Measurements from ENCODE around the gene PJA2. TPM values are rescaled to one million over a fixed set of nuclear protein-coding genes. Genes with fewer than 3 reads are reported as not detected.

The PJA2 gene
- polyA plus RNA-seq, 3 donors = 36.2 to 74.1 (median 49.7) TPM

DNA sequence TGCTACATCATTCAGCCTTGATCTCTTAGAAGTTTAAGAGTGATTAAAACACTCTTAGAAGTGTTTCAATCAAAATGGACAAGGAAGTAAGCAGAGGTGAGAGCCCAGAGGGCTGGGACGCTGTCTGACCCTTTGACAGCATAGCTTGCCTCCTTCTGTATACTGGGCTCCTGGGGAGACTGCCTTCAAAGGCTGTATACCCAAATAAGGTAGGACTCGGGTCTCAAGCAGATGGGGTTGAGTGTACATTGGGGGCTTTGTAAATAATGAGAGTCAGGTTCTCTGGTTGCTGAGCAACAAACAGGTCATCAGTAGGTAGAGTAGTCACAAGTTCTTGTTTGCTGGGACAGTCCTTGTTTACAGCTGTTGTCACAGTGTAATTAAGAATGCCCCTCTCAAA lies 97.1 kb downstream of the PJA2 start:
- H3K4me3 Mint-ChIP-seq = no peak overlapping the region
- no peaks in the 10 kb centered on the region for H3K36me3 ChIP-seq (replicated peaks in 1 of 2; ENCODE audit: control insufficient read depth in 1 of 2, insufficient read depth in 2 of 2, low read length in 2 of 2)
- no peak overlapping the region for H3K4me2 ChIP-seq (replicated peaks; ENCODE audit: extremely low read depth, low read length, poor library complexity, severe bottlenecking)
- H3K9me3 Mint-ChIP-seq = peaks cover 0 to 3% (median 0%) of the 10 kb centered on the region in 7 donors
- H2AFZ ChIP-seq (ENCODE audit: insufficient read depth, low read depth, low read length, poor library complexity, severe bottlenecking) = no peak overlapping the region
- H3K9ac ChIP-seq (ENCODE audit: insufficient read depth, low read length, poor library complexity, severe bottlenecking) = no peak overlapping the region
- intact Hi-C loops (cut with micrococcal nuclease) = no loop called here
- H3K79me2 ChIP-seq (ENCODE audit: insufficient read depth, low read length) = no peaks in the 10 kb centered on the region
- no peaks in the 10 kb centered on the region for H3K4me1 ChIP-seq (ENCODE audit: control insufficient read depth in 1 of 2, insufficient read depth in 2 of 2, low read length in 2 of 2)
- no peaks in the 10 kb centered on the region for H3K4me1 Mint-ChIP-seq
- H3K27ac Mint-ChIP-seq = no peak overlapping the region
- TF ChIP-seq, protein P1, sequence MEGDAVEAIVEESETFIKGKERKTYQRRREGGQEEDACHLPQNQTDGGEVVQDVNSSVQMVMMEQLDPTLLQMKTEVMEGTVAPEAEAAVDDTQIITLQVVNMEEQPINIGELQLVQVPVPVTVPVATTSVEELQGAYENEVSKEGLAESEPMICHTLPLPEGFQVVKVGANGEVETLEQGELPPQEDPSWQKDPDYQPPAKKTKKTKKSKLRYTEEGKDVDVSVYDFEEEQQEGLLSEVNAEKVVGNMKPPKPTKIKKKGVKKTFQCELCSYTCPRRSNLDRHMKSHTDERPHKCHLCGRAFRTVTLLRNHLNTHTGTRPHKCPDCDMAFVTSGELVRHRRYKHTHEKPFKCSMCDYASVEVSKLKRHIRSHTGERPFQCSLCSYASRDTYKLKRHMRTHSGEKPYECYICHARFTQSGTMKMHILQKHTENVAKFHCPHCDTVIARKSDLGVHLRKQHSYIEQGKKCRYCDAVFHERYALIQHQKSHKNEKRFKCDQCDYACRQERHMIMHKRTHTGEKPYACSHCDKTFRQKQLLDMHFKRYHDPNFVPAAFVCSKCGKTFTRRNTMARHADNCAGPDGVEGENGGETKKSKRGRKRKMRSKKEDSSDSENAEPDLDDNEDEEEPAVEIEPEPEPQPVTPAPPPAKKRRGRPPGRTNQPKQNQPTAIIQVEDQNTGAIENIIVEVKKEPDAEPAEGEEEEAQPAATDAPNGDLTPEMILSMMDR (IDR thresholded peaks at IDR 0.05) = no peak
- H3K27ac ChIP-seq (ENCODE audit: low read depth in 1 of 2, low read length in 2 of 2) = no peak overlapping the region
- H4K20me1 ChIP-seq (ENCODE audit: insufficient read depth, low read length) = no peaks in the 10 kb centered on the region
- H3K4me3 ChIP-seq (replicated peaks in 1 of 3; ENCODE audit: low read depth in 2 of 3, low read length in 3 of 3) = no peak overlapping the region
- peaks cover 0 to 1% (median 0%) of the 10 kb centered on the region in 3 donors for H3K27me3 Mint-ChIP-seq (ENCODE audit: low read depth in 3 of 3)
- WGBS (ENCODE audit: insufficient coverage) = no CpG with 5 or more reads among the region's 2 CpGs
- DNase-seq = no peak
- H3K9me3 ChIP-seq (replicated peaks in 1 of 2; ENCODE audit: control insufficient read depth in 1 of 2, insufficient read depth in 1 of 2, low read length in 2 of 2) = no peaks in the 10 kb centered on the region
- no peaks in the 10 kb centered on the region for H3K36me3 Mint-ChIP-seq
- no peaks in the 10 kb centered on the region for H3K27me3 ChIP-seq (ENCODE audit: control insufficient read depth in 2 of 2, insufficient read depth in 2 of 2, low read length in 2 of 2)

DNA sequence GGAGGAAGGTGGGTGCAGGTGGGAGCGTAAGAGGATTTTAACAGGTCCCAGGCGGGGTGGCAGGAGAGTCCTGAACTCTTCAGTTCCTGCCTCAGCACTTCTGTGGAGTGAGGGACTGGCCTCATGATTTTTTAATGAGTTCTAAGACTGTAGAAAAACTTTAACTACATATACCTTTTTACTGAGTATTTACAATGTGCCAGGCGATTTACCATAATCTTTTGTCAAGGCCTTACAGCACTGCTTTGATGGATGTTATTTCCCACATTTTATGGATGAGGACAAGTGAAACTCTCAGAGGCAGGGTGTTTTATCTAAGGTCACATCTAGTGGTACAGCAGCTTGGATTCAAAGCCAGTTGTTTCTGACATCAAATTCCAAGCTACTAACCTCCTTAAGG lies 99.5 kb downstream of the PJA2 start:
- 92% methylated on average over 2 of the region's 3 CpGs for WGBS (ENCODE audit: insufficient coverage)
- no peaks in the 10 kb centered on the region for H3K4me1 ChIP-seq (ENCODE audit: control insufficient read depth in 1 of 2, insufficient read depth in 2 of 2, low read length in 2 of 2)
- no peak for DNase-seq
- Mint-ChIP-seq H3K9me3 (peaks cover 0 to 3% (median 0%) of the 10 kb centered on the region in 7 donors), H3K4me1 (no peaks in the 10 kb centered on the region), H3K27me3 (ENCODE audit: low read depth in 3 of 3) (peaks cover 0 to 1% (median 0%) of the 10 kb centered on the region in 3 donors), H3K36me3 (no peaks in the 10 kb centered on the region), H3K4me3 (no peak overlapping the region), H3K27ac (no peak overlapping the region)
- no peak overlapping the region for H3K9ac ChIP-seq (ENCODE audit: insufficient read depth, low read length, poor library complexity, severe bottlenecking)
- TF ChIP-seq, protein P1 (IDR thresholded peaks at IDR 0.05) = no peak
- no peaks in the 10 kb centered on the region for H3K36me3 ChIP-seq (replicated peaks in 1 of 2; ENCODE audit: control insufficient read depth in 1 of 2, insufficient read depth in 2 of 2, low read length in 2 of 2)
- H3K4me3 ChIP-seq (replicated peaks in 1 of 3; ENCODE audit: low read depth in 2 of 3, low read length in 3 of 3) = no peak overlapping the region
- no peaks in the 10 kb centered on the region for H4K20me1 ChIP-seq (ENCODE audit: insufficient read depth, low read length)
- intact Hi-C loops (cut with micrococcal nuclease) = no loop called here
- no peaks in the 10 kb centered on the region for H3K27me3 ChIP-seq (ENCODE audit: control insufficient read depth in 2 of 2, insufficient read depth in 2 of 2, low read length in 2 of 2)
- no peaks in the 10 kb centered on the region for H3K9me3 ChIP-seq (replicated peaks in 1 of 2; ENCODE audit: control insufficient read depth in 1 of 2, insufficient read depth in 1 of 2, low read length in 2 of 2)
- H3K79me2 ChIP-seq (ENCODE audit: insufficient read depth, low read length) = no peaks in the 10 kb centered on the region
- no peak overlapping the region for H3K27ac ChIP-seq (ENCODE audit: low read depth in 1 of 2, low read length in 2 of 2)
- no peak overlapping the region for H2AFZ ChIP-seq (ENCODE audit: insufficient read depth, low read depth, low read length, poor library complexity, severe bottlenecking)
- H3K4me2 ChIP-seq (replicated peaks; ENCODE audit: extremely low read depth, low read length, poor library complexity, severe bottlenecking) = no peak overlapping the region

Measured in CD14-positive monocyte (primary cell).